Activated CD8-positive, alpha-beta memory T cell treated with anti-CD3 and anti-CD28 coated beads, Interleukin-2, amount 50 U/mL, for 24 hours (primary cell): ENCODE data around the gene ECHDC1.

Experiments used
- DNase-seq: peaks from one replicate; pipeline ENCODE4 v3.0.0-alpha.2; 2020; ENCODE audit errors: extremely low read depth

The ECHDC1 gene

DNA sequence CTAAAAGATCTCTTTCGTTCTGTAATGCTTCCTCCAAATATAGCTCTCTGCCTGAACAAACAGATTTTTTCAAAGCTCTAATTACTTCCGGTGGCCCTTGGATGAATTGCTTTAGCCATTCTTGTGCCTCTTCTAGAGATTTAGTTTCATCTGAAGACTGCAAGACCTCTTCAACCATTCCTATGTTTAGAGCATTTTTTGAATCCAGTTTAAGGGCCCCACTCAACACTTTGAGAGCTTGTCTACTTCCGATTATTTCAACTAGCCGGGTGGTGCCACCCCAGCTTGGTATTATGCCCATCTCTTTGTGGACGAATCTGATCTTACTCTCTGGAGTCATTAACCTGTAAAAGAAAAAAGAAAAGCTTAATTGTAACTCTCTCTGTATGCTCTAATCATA is 53.5 kb downstream of the ECHDC1 start:
- no peak for DNase-seq

DNA sequence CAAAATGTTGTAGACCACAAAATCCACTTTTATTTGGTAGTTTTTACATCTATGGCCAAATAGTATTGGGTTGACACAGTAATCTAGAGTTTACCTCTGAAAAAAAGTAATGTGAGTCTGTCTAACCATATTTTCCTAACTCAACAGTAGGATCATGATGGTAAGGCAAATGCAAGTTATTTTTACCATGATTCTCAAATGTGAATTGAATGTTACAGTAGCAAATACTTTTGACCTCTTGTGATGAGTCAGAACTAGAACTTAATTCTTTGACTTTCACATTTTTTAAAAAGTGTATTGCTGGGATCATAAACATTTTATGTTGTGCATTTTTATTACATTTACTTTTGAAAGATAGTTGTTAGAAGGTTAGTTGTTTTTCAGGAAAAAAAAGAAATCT is 54.7 kb downstream of the ECHDC1 start:
- DNase-seq, result no peak

DNA sequence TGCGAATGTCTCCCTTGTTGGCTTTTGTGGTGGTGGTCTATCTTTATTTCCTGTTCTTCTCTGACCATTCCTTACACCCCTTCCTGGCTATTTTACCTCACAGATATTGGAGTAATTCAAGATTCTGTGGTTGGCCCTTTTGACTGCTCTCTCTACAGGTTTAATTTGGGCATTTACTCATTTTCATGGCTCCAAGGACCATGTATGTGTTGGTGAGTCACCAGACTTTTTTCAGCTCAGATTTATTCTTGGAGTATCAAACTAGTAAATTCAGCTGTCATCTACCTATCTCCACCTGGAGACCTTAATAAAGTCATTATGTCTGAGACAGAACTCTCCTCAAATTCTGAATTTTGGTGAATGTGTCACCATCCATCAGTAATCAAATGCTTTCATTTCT is 61.2 kb downstream of the ECHDC1 start:
- no peak for DNase-seq

DNA sequence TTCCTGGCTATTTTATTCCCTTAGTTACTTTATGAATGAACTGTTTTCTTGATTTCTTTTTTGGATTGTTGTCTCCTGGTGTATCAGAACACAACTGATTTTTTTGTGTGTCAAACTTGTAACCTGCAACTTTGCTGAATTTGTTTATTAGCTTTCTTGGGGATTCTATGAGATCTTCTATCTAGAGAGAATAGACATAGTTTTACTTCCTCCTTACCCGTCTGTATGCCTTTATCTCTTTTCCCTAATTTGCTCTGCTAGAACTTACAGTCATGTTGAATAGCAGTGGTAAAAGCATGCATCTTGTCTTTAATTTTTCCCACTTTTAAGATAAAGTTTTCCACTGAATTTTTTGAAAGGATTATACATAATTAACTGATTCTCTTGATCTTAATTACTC is 63.6 kb downstream of the ECHDC1 start:
- DNase-seq, result no peak

DNA sequence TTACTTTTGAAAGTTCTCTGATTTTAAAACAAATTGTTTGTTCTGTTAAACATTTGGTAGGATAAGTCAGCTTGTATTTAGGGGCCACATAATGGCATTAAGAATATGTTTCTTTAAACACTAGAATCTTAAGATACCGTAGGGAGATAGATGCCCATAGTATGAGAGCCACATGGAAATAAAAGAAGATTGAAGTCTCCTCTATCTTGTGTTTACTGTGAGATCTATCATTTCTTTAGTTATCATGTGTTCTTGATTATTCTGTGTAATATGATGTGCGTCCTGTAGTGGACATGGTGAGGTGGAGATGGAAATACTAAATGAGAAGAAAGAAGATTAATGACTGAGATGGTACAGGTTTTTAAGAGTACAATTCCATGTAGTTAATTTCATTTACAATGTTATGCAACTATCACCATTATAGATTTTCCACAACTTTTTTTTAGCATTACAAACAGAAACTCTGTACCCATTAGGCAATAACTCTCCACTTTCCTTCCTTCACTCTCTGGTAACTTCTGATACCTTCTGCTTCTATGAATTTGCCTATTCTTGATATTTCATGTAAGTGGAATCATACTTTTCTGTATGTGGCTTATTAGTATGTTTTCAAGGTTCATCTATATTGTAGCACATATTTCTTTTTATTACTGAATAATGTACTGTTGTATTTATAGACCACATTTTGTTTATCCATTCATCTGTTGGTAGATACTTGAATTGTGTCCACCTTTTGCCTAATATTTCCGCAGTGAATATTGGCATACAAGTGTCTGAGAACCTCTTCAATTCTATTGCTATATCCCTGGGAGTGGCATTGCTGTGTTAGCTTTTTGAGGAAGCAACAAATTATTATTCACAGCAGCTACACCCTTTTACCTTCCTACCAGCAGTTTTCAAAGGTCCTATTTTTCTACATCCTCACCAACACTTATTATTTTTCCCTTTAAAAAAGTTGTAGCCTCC is 65.2 kb downstream of the ECHDC1 start:
- DNase-seq, result no peak

DNA sequence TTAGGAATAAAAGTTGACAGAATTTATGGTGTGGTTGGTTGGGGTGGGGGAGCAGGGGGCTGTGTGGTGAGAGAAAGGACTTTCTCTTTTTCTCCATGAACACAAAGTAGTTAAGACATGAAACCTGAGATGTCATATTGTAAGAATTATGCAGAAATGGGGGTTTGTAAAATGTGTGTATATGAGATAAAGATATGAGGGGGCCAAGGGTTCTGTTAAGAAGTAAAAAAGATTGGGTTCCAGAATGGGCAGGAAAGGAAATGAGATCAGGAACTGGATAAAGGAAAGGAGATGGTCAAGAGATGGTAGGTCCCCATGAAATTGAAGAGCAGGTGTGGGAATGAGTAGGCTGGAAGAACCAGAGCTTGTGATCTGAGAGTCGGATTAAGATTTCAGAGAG is 67.1 kb downstream of the ECHDC1 start:
- DNase-seq, result no peak

DNA sequence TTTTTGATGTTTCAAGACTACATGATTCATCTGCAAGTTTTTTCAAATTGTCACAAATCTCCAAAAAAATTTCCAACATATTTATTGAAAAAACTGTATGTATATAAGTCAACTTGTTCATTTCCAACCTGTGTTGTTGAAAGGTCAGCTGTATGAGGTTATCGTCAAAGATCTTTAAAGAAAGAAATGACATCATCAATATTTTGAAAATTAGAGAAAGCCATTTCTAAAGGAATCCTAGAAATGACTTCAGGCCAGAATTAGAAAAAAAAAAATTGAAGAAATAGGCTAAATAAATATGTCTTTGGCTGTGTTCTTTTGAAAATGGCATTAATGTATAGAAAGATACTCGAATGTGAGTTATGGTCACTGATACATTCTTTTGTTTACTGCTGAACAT is 69.9 kb downstream of the ECHDC1 start:
- no peak for DNase-seq

DNA sequence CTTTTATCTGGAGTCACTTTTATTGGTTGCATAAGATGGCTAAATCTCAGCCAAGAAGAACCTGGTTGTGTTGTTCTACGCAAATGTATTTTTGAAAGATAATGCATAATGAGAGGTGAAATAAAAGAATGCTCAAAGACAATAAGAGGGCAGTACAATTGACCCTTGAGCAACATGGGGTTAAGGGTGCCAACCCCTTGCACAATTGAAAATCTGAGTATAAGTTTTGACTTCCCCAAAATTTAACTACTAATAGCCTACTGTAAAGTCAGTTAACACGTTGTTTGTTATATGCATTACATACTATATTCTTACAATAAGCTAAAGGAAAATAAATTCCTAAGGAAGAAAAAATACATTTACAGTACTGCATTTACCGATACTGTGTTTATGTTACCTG is 70.8 kb downstream of the ECHDC1 start:
- no peak for DNase-seq

DNA sequence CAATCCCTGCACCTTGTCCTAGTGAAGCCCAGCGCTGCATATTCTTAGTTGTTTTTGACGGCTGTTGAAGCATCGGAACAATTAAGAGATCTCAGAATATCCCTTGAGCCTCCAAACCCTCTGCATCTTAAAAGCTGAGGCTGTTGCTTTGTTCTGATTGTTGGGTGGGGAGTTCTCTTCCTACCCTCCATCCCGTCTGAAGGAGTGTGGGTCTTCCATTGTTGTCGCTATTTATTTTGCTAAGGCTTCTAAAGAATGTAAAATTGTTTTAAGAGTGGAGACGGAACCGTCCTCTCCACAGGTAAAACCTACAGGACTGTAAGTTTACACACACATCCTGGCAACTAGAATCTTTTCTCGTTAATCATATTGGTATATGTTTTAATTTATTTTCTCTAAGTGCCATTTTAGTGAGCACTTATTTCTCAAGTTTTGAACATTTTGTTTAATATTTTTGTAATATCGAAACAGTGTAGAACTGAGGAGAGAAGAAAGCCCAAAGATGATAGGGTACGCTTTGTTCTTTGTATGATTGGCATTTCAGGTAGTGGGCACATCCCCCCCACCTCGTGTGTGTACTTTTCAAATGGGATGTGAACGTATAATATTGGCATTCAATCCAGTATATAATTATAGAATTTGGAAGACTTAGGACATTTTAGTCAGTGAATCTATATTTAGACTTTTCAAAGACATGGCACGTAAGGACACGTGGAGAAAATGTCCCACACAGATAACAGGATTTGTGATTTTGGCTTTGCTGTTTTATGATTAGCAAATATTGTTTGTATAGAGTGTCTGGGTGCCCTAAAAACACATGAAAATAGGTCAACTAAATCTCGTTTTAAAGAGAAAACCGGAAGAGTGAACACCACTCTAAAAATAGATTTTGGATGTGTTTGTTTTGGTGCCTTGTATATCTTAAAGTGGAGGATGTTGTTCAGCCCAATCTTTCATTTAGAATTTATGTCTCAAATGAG is 75.5 kb downstream of the ECHDC1 start:
- no peak for DNase-seq

DNA sequence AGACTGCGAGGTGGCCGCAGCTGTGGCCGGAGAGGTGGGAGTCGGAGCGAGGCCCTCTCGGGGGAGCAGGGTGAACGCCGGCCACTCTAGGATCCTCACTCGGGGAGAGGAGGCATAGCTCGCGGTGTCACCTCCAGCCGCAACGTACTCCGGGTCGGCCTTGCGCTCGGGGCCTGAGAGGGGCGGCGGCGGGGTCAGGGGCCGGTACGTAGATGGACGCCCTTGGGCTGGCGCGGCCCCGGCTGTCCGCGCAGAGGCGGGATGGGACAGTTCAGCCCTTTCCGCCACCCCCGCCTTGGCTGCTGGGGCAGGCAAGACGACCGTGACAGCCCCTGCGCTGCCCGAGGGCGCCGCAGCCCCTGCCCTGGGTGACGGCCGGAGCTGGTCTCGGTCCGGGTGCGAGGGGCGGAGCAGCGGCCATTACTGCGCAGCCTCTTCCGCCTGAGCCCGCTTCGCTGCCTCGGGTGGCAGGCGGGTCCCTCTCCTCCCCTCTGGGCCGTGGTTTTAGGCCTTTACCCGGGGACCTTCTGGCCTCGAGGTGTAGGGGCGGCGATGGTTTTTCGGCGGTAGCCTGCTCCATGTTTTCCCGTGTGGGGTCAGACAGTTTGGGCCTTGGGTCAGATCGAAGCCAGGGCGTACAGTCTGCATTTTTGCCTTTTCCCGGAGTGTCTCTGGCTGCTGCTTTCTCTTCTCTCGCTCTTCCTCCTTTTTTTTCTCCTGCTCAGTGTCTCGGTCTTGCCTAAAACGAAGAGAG is 76.3 kb downstream of the ECHDC1 start:
- DNase-seq, result peak; percentile 2

DNA sequence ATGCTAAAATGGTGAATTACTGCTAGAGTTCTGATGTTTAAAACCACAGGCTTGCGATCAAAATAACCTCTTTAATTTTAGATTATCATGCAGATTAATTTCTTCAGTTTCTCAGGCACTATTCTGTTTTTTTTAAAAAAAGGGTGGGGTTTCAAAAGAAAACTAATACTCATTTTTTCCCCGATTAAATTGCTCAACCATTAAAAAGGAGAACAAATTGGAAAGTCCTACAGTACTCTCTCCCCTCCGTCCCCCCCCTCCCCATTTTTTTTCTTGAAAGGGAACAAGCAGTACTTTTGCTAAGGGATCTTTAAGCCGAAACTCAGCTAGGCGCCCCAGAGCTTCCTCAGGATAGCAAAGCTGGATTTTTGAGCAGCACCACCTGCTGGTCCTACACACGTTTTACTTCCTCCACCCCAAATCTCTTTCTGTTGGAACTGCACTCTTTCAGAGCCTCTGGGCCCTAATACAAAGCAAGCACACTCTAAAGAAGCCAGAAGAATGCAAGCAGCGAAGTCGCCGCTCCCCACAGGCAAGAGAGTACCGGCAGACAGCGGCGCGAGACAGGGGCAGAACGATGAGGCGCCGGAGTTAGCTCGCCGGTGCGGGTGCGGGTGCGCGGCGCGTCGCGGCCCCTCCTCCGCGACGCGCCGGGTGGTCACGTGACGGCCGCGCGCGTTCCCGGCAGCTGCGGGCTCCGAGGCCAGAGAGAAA is 77.1 kb downstream of the ECHDC1 start, which contains the start of gene RNF146:
RNF146 (plus strand) TSS at position 687 of the 714 bp plus-strand sequence. CDS start 13,475 bp downstream, outside the sequence.
- DNase-seq, result peak; percentile 27

DNA sequence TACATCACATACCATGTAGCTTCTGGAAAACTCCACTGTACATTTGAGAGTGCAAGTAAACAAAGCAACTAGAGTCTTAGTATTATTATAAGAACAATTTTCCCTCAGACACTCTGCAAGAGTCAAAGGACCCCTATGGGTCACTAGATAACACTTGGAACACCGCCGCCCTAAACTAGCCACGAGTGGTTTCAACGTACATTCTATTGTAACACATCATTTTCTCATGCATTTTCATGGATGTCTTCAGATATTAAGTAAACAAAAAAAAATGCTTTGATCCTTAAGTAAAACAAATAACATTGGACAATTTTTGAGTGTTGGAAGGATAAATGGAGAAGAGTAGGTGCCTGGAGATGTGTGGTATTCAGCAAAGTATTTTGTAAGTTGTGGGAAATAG is 79.9 kb downstream of the ECHDC1 start:
- no peak for DNase-seq

DNA sequence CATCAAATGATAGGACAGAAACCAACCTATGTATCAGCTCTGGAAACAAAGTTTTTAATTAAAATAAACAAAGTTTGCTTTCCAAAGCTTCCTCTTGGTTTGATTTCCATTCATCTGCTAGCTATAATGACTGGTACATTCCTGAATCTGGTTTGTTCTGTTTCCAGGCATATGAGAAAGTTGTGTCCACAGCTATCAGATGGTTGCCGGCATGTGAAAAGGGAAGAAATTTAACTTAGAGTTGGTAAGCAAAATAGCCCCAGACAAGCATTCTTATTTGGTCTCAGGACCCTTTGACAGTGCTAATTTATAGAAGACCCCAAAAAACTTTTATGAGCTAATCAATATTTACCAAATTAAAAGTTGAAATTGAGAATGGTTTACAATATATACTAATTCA is 80.5 kb downstream of the ECHDC1 start:
- no peak for DNase-seq

DNA sequence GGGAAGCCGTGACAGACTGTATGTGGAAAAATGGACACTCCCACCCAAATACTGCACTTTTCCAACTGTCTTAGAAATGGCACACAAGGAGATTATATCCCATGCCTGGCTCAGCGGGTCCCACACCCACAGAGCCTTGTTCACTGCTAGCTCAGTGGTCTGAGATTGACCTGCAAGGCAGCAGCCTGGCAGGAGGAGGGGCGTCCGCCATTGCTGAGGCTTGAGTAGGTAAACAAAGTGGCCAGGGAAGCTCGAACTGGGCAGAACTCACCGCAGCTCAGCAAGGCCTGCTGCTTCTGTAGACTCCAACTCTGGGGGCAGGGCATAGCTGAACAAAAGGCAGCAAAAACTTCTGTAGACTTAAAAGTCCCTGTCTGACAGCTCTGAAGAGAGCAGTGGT is 88.1 kb downstream of the ECHDC1 start:
- DNase-seq, result no peak

DNA sequence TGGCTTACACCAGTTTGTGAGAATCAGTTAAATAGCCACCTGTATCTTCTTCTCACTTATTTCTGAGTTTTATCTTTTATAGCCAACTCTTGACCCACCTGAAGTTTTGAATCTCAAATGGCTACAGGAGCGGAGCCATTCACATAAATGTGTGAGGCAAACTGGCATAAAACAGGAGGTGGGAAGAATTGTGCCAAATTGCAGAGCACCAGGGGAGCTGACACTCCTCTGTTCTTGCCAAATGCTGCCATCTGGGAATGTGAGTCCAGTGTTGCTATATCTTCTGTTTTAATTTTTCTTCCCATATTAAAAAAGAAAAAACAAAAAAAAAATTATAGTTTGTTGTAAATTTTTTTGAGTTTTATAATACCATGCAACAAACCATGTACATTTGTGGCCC is 93.8 kb downstream of the ECHDC1 start:
- DNase-seq, result no peak

DNA sequence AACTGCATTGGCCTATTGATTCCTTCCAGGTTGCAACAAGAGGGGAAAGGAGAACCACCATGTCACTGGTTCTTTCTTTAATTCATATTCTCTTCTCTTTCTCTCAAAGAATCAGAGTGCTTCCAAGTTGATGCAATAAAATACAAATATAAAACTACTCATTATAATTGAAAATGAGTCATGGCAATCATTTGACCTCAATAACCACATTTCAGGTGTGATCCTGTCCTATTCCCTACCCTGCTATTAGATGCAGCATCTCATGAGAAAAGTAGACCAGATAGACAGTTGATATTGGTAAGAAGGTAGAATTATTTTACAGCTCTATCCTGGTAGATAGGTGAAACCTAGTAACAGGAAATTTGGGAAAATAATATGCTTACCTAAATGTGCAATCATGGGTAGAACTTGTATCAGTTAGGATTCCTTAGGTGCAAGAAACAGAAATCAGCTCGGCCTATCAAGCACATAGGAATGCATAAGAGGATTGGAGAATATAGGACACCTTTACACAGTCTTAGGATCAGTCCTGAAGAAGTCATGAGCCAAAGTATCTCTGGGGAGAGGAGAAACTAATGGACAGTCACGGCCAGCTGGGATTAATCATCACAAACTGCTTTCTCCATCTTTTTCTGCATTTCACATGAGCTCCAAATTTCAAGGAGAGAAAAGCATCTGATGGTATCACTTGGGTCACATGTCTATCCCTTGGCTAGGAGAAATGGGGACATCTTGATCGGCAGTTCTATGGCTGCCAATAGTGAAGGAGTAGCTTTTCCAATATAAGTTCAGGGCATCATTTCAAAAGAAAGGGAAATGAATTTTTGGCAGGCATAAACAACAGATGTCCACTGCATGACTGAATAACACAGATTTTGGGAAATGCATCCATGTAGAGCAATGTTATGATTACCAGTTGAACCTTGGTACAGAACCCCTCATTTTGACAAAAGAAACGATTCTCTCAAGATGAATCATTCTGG is 96.0 kb downstream of the ECHDC1 start:
- no peak for DNase-seq

DNA sequence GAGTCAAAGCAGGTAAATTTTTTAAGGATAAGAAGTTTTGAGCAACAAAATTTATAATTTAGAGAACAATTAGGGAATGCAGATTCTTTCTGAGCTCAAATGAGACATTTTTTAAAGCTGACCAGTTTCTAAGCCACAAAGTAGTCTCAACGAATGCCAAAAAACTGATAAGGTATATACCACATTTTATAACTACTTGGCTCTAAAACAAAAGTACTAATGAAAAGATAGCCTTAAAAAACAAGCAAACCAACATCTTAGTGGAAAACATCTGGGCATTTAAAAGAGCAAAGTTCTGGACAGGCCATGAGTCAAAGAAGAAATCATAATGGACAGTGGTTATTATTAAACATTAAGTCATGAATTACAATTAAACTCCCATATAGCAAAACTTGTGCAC is 99.9 kb downstream of the ECHDC1 start:
- DNase-seq, result no peak
